Measurements from ENCODE around the gene FSCN2. TPM values are rescaled to one million over a fixed set of nuclear protein-coding genes. Genes with fewer than 3 reads are reported as not detected.

FSCN2 gene
- total and polyA plus RNA-seq, 2 donors (not counting 3 experiments of a cell fraction or from before 2014, with no cell fraction given) = 0.32 to 0.71 TPM

- no peaks in the 10 kb centered on the region for H3K9me3 ChIP-seq (replicated peaks; ENCODE audit: control insufficient read depth, insufficient read depth, low read length)
- H2AFZ ChIP-seq (ENCODE audit: low read depth, low read length) = no peak overlapping the region
- POLR2A ChIA-PET = no interaction called here
- no peak for FAIRE-seq
- DNase-seq (ENCODE audit: low read depth, low spot score) = no peak
- H3K79me2 ChIP-seq (ENCODE audit: control insufficient read depth, insufficient read depth, low read length) = peaks cover 34% of the 10 kb centered on the region
- no TSS peak for BruUV-seq (replicated peaks)
- no peaks in the 10 kb centered on the region for H3K27me3 ChIP-seq (ENCODE audit: control insufficient read depth in 2 of 2, insufficient read depth in 2 of 2, low read length in 2 of 2)
- dilution Hi-C loops (cut with MboI; ENCODE audit: extremely low pct_ligation_motif_present, low sequenced_read_pairs) (no loop called here), intact Hi-C loops (cut with micrococcal nuclease) (no loop called here)
- H3K4me3 ChIP-seq (replicated peaks in 1 of 3; ENCODE audit: insufficient read depth in 1 of 3, low read depth in 1 of 3, low read length in 3 of 3) = no peak overlapping the region
- H3K4me1 ChIP-seq (ENCODE audit: control insufficient read depth, extremely low read depth, insufficient read depth, low read length) = peaks cover 42% of the 10 kb centered on the region
- CTCF ChIA-PET = no interaction called here
- no peaks in the 10 kb centered on the region for H4K20me1 ChIP-seq (replicated peaks; ENCODE audit: control insufficient read depth, extremely low read depth, insufficient read depth, low read length)
- no peaks in the 10 kb centered on the region for H3K9me1 ChIP-seq (replicated peaks; ENCODE audit: control insufficient read depth, extremely low read depth, insufficient read depth, low read length)
- no peak overlapping the region for H3K27ac ChIP-seq (ENCODE audit: insufficient read depth, low read depth, low read length)
- TF ChIP-seq FOS (IDR thresholded peaks at IDR 0.05; ENCODE audit: borderline replicate concordance, insufficient read depth, low read length) (no peak), GATA2 (IDR thresholded peaks at IDR 0.05; ENCODE audit: insufficient read depth, insufficient read length, low read depth, low read length) (no peak), JUN (IDR thresholded peaks at IDR 0.05; ENCODE audit: borderline replicate concordance, insufficient read depth, insufficient read length, low read depth) (no peak), POLR2A (IDR thresholded peaks at IDR 0.05; ENCODE audit: low read depth, low read length) (no peak)
- H3K4me2 ChIP-seq (ENCODE audit: insufficient read depth, low read length) = no peak overlapping the region
- H3K36me3 ChIP-seq (ENCODE audit: control insufficient read depth in 2 of 2, extremely low read depth in 1 of 2, insufficient read depth in 2 of 2, low read length in 2 of 2) = peaks cover 32 to 36% of the 10 kb centered on the region in 2 experiments
- no peak overlapping the region for H3K9ac ChIP-seq (replicated peaks; ENCODE audit: extremely low read depth, insufficient read depth, low read length)
Observed at GRCh38 chr17:81572563-81573168, 44.5 kb downstream of the FSCN2 start.

- H3K36me3 ChIP-seq (ENCODE audit: control insufficient read depth in 2 of 2, extremely low read depth in 1 of 2, insufficient read depth in 2 of 2, low read length in 2 of 2) = peaks cover 28 to 31% of the 10 kb centered on the region in 2 experiments
- POLR2A ChIA-PET = no interaction called here
Observed at GRCh38 chr17:81573794-81574642, 45.8 kb downstream of the FSCN2 start.

More at GRCh38 chr17:81573794-81574642, 45.8 kb downstream of the FSCN2 start:
- Histone ChIP-seq H3K4me1 (ENCODE audit: control insufficient read depth, extremely low read depth, insufficient read depth, low read length) (peaks cover 34% of the 10 kb centered on the region), H4K20me1 (replicated peaks; ENCODE audit: control insufficient read depth, extremely low read depth, insufficient read depth, low read length) (no peaks in the 10 kb centered on the region), H2AFZ (ENCODE audit: low read depth, low read length) (no peak overlapping the region), H3K9me1 (replicated peaks; ENCODE audit: control insufficient read depth, extremely low read depth, insufficient read depth, low read length) (no peaks in the 10 kb centered on the region), H3K9ac (replicated peaks; ENCODE audit: extremely low read depth, insufficient read depth, low read length) (no peak overlapping the region), H3K4me2 (ENCODE audit: insufficient read depth, low read length) (no peak overlapping the region), H3K4me3 (replicated peaks in 1 of 3; ENCODE audit: insufficient read depth in 1 of 3, low read depth in 1 of 3, low read length in 3 of 3) (no peak overlapping the region), H3K9me3 (replicated peaks; ENCODE audit: control insufficient read depth, insufficient read depth, low read length) (no peaks in the 10 kb centered on the region), H3K79me2 (ENCODE audit: control insufficient read depth, insufficient read depth, low read length) (peaks cover 36% of the 10 kb centered on the region), H3K27me3 (ENCODE audit: control insufficient read depth in 2 of 2, insufficient read depth in 2 of 2, low read length in 2 of 2) (no peaks in the 10 kb centered on the region), H3K27ac (ENCODE audit: insufficient read depth, low read depth, low read length) (no peak overlapping the region)
- dilution Hi-C loops (cut with MboI; ENCODE audit: extremely low pct_ligation_motif_present, low sequenced_read_pairs) = no loop called here
- FAIRE-seq = no peak
- intact Hi-C loops (cut with micrococcal nuclease) = no loop called here
- no TSS peak for BruUV-seq (replicated peaks)
- no peak for DNase-seq (ENCODE audit: low read depth, low spot score)
- CTCF ChIA-PET = no interaction called here
- no peak for TF ChIP-seq MAX (IDR thresholded peaks at IDR 0.05; ENCODE audit: insufficient read depth, insufficient read length)
- TF ChIP-seq MYC (IDR thresholded peaks at IDR 0.05; ENCODE audit: low read depth, low read length) = no peak
- no peak for TF ChIP-seq EZH2 (IDR thresholded peaks at IDR 0.05; ENCODE audit: borderline replicate concordance, low read depth, low read length, severe bottlenecking)
- no peak for TF ChIP-seq POLR2AphosphoS5 (IDR thresholded peaks at IDR 0.05; ENCODE audit: insufficient read depth, low read depth, low read length)
- no peak for TF ChIP-seq JUN (IDR thresholded peaks at IDR 0.05; ENCODE audit: borderline replicate concordance, insufficient read depth, insufficient read length, low read depth)
- TF ChIP-seq POLR2A (IDR thresholded peaks at IDR 0.05; ENCODE audit: low read depth, low read length) = no peak
- no peak for TF ChIP-seq CTCF (IDR thresholded peaks at IDR 0.05; ENCODE audit: extremely low read depth in 1 of 2, insufficient read depth in 1 of 2, low read depth in 1 of 2, low read length in 2 of 2)
- no peak for TF ChIP-seq GATA2 (IDR thresholded peaks at IDR 0.05; ENCODE audit: insufficient read depth, insufficient read length, low read depth, low read length)

Measured in endothelial cell of umbilical vein (primary cell).